Loucy (cell line): ENCODE results near the gene MACROD2.

Source experiments
- H2AFZ ChIP-seq: fragments of 200-600 bp; sonication (generic); 2 replicates; pipeline ENCODE4 v1.6.0; 2016; ENCODE audit warnings: antibody characterized with exemption, mild to moderate bottlenecking, low read length, moderate library complexity
- H3F3A ChIP-seq: fragments of 200-600 bp; 2 replicates; pipeline ENCODE4 v1.6.0; 2016; ENCODE audit warnings: antibody characterized with exemption, low read depth, mild to moderate bottlenecking
- H3K27me3 ChIP-seq: fragments of 200-600 bp; sonication (generic); 2 replicates; pipeline ENCODE4 v1.6.1; 2014; ENCODE audit warnings: low read length, mild to moderate bottlenecking; ENCODE audit not compliant: insufficient read depth, poor library complexity, severe bottlenecking
- H3K36me3 ChIP-seq: fragments of 200-600 bp; sonication (generic); 2 replicates; pipeline ENCODE4 v1.6.1; 2016; ENCODE audit warnings: low read length; ENCODE audit not compliant: insufficient read depth
- H3K4me1 ChIP-seq: fragments of 200-600 bp; sonication (generic); 2 replicates; pipeline ENCODE4 v1.5.1; 2014; ENCODE audit warnings: low read length, mild to moderate bottlenecking; ENCODE audit not compliant: insufficient read depth, poor library complexity, severe bottlenecking
- H3K4me2 ChIP-seq: fragments of 200-600 bp; sonication (generic); 2 replicates; pipeline ENCODE4 v1.6.0; 2014; ENCODE audit warnings: antibody characterized with exemption, low read length, low read depth, mild to moderate bottlenecking; ENCODE audit not compliant: poor library complexity, severe bottlenecking
- H3K4me3 ChIP-seq: fragments of 200-600 bp; sonication (generic); 2 replicates; pipeline ENCODE4 v1.5.1; 2014; ENCODE audit warnings: low read length, mild to moderate bottlenecking, mixed read lengths; ENCODE audit not compliant: poor library complexity, severe bottlenecking
- H3K79me2 ChIP-seq: fragments of 200-600 bp; sonication (generic); 2 replicates; pipeline ENCODE4 v1.6.1; 2014; ENCODE audit warnings: low read length; ENCODE audit not compliant: insufficient read depth
- H3K9ac ChIP-seq: fragments of 200-600 bp; sonication (generic); 2 replicates; pipeline ENCODE4 v1.6.0; 2014; ENCODE audit warnings: mild to moderate bottlenecking, low read depth, low read length, moderate library complexity; ENCODE audit not compliant: poor library complexity, severe bottlenecking
- H3K9me2 ChIP-seq: fragments of 200-600 bp; sonication (generic); replicated peaks from 2 replicates; pipeline ENCODE4 v1.6.1; 2016; ENCODE audit warnings: low read depth, low read length, mixed read lengths
- H3K9me3 ChIP-seq: fragments of 200-600 bp; sonication (generic); 2 replicates; pipeline ENCODE4 v1.6.1; 2014; ENCODE audit warnings: mild to moderate bottlenecking, antibody characterized with exemption, low read length, low read depth; ENCODE audit not compliant: insufficient read depth
- H4K20me1 ChIP-seq: fragments of 200-600 bp; sonication (generic); 2 replicates; pipeline ENCODE4 v1.6.0; 2014; ENCODE audit warnings: antibody characterized with exemption, low read length, mild to moderate bottlenecking; ENCODE audit not compliant: insufficient read depth, poor library complexity, severe bottlenecking
- EZH2phosphoT487 ChIP-seq: fragments of 200-600 bp; IDR thresholded peaks from 2 replicates; pipeline ENCODE4 v1.6.1; 2018; ENCODE audit warnings: antibody characterized with exemption, mild to moderate bottlenecking, moderate library complexity, borderline replicate concordance
- TF ChIP-seq, protein P1 (sequence below): fragments of 200-600 bp; sonication (generic); conservative IDR thresholded peaks from 2 replicates; pipeline ENCODE4 v1.5.1; 2014; ENCODE audit warnings: mild to moderate bottlenecking, antibody characterized with exemption, low read length

MACROD2 gene

DNA sequence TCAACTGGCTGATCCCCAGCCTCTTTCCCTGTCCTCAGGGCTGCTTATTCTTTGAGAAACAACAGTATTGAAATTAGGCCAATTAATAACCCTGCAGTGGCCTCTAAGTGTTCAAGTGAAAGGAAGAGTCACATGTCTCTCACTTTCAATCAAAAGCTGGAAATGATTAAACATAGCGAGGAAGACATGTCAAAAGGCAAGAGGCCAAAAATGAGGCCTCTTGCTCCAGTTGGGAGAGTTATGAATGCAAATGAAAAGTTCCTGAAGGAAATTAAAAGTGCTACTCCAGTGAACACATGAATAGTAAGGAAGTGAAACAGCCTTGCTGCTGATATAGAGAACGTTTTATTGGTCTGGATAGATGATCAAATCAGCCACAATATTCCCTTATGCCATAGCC lies 131.5 kb downstream of the MACROD2 start:
- Histone ChIP-seq H3K4me2 (no peak overlapping the region), H3K79me2 (no peaks in the 10 kb centered on the region), H2AFZ (no peak overlapping the region), H3K27me3 (no peaks in the 10 kb centered on the region), H3K4me1 (no peaks in the 10 kb centered on the region), H3K9me2 (no peaks in the 10 kb centered on the region), H4K20me1 (no peaks in the 10 kb centered on the region), H3K36me3 (no peaks in the 10 kb centered on the region), H3K4me3 (no peak overlapping the region), H3F3A (no peaks in the 10 kb centered on the region), H3K9me3 (0 out of 2 replicates have a peak, but pooled peaks cover 3% of the 10 kb centered on the region), H3K9ac (no peak overlapping the region)
- TF ChIP-seq, protein P1, sequence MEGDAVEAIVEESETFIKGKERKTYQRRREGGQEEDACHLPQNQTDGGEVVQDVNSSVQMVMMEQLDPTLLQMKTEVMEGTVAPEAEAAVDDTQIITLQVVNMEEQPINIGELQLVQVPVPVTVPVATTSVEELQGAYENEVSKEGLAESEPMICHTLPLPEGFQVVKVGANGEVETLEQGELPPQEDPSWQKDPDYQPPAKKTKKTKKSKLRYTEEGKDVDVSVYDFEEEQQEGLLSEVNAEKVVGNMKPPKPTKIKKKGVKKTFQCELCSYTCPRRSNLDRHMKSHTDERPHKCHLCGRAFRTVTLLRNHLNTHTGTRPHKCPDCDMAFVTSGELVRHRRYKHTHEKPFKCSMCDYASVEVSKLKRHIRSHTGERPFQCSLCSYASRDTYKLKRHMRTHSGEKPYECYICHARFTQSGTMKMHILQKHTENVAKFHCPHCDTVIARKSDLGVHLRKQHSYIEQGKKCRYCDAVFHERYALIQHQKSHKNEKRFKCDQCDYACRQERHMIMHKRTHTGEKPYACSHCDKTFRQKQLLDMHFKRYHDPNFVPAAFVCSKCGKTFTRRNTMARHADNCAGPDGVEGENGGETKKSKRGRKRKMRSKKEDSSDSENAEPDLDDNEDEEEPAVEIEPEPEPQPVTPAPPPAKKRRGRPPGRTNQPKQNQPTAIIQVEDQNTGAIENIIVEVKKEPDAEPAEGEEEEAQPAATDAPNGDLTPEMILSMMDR, result no peak
- TF ChIP-seq EZH2phosphoT487, result no peak

DNA sequence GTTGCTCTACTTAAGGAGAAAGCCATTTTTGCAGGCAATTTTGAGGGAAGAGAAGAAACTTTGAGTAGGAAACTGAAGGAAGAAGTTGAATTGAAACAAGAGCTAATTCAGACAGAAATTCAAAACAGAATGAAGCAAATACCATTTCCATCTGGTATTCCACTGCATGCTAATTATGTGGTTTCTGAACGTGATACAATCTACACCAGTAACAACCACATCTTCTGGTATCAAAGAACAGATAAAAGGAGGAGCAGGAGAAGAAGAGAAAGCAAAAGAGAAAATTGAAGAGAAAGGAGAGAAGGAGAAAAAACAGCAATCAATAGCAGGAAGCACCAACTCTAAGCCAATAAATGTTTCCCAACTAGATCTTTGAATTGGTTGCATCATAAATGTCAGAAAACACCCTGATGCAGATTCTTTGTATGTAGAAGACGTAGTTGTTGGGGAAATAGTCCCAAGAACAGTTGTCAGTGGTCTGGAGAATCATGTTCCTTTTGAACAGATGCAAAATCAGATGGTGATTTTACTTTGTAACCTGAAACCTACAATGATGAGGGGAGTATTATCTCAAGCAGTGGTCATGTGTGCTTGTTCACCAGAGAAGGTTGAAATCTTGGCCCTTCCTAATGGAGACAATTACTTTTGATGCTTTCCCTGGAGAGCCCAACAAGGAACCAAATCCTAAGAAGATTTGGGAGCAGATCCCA lies 132.4 kb downstream of the MACROD2 start:
- Histone ChIP-seq H3F3A (no peaks in the 10 kb centered on the region), H3K36me3 (no peaks in the 10 kb centered on the region), H3K79me2 (no peaks in the 10 kb centered on the region), H3K4me1 (no peaks in the 10 kb centered on the region), H3K4me2 (no peak overlapping the region), H3K27me3 (no peaks in the 10 kb centered on the region), H3K4me3 (no peak overlapping the region), H3K9ac (no peak overlapping the region), H3K9me2 (no peaks in the 10 kb centered on the region), H4K20me1 (no peaks in the 10 kb centered on the region), H3K9me3 (0 out of 2 replicates have a peak, but pooled peaks cover 3% of the 10 kb centered on the region), H2AFZ (no peak overlapping the region)
- no peak for TF ChIP-seq EZH2phosphoT487
- TF ChIP-seq, protein P1, result no peak

DNA sequence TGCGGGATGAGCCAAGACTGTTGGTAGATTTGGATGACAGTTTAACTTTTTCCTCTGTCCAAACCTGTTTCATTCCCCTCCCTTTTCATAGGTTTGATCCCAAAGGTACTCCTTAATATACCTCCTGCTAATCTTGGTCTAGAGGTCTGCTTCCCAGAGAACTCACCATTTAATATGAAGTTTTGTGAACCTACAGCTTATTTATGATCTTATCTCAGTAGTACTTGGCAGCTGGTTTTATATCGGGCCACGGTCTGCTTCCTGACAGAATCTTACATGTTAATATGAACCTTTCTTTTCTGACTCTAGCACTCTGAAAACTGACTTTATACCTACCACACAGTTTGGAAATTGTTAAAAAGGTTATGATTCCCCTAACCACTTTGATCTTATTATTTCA lies 138.7 kb downstream of the MACROD2 start:
- Histone ChIP-seq H3K9me3 (0 out of 2 replicates have a peak, but pooled peaks cover 3% of the 10 kb centered on the region), H3F3A (no peaks in the 10 kb centered on the region), H3K4me2 (no peak overlapping the region), H3K9ac (no peak overlapping the region), H4K20me1 (no peaks in the 10 kb centered on the region), H2AFZ (no peak overlapping the region), H3K4me3 (no peak overlapping the region), H3K4me1 (no peaks in the 10 kb centered on the region), H3K79me2 (no peaks in the 10 kb centered on the region), H3K9me2 (no peaks in the 10 kb centered on the region), H3K36me3 (no peaks in the 10 kb centered on the region), H3K27me3 (no peaks in the 10 kb centered on the region)
- TF ChIP-seq, protein P1, result no peak
- TF ChIP-seq EZH2phosphoT487, result no peak
